GM12878 (cell line): ENCODE results near the gene GLRX5. TPM values are rescaled to one million over a fixed set of nuclear protein-coding genes. Genes with fewer than 3 reads are reported as not detected.

Experiments
- ATAC-seq: fragments of 200-7000 bp; cut with Tn5 transposase; 3 replicates; pipeline ENCODE4 v1.9.1; 2020; ENCODE audit warnings: mild to moderate bottlenecking, moderate library complexity
- BruUV-seq: library from RNA; stranded (reverse); fragments of 400-500 nt; replicated peaks from 2 replicates; lab custom pipeline; 2021; lab: Mats Ljungman, UMichigan
- CTCF ChIA-PET: fragments of 300-600 bp; sonication (Branson Sonifier 250); formaldehyde crosslinking; extraction: SDS; loops from one replicate; lab custom pipeline; 2021; ENCODE audit warnings: inconsistent platforms; lab: Yijun Ruan, JAX
- POLR2A ChIA-PET: fragments of 350-600 bp; formaldehyde crosslinking; extraction: SDS; loops from one replicate; lab custom pipeline; 2021; ENCODE audit warnings: inconsistent platforms; lab: Charles Lee
- RAD21 ChIA-PET: fragments of 300-600 bp; sonication (Branson Sonifier 250); formaldehyde crosslinking; loops from one replicate; lab custom pipeline; 2023; ENCODE audit warnings: antibody characterized with exemption; ENCODE audit not compliant: unreplicated experiment; lab: Charles Lee
- SMC1A ChIA-PET: fragments of 300-600 bp; sonication (Branson Sonifier 250); formaldehyde crosslinking; loops from one replicate; lab custom pipeline; 2023; ENCODE audit not compliant: unreplicated experiment, uncharacterized antibody; lab: Charles Lee
- DNase-seq: peaks from one replicate; pipeline ENCODE4 v3.0.0-alpha.2; 2011; ENCODE audit warnings: low read depth, low spot score
- FAIRE-seq: peaks from 3 replicates; lab custom pipeline; 2011; peaks lifted over from hg19 to GRCh38; lab: Jason Lieb, UNC
- H2AFZ ChIP-seq: 2 replicates; pipeline ENCODE4 v1.6.0; 2011; ENCODE audit warnings: low read depth, low read length, control low read depth; ENCODE audit not compliant: control insufficient read depth
- H3K27ac ChIP-seq: 2 replicates; pipeline ENCODE4 v1.5.1; 2011; ENCODE audit warnings: control low read depth; ENCODE audit not compliant: control insufficient read depth, insufficient read depth
- H3K27me3 ChIP-seq, 2 experiments: replicated peaks in 1 of 2; 2 replicates each; pipeline versions ENCODE4 v1.6.0 to v1.6.1; 2011; ENCODE audit warnings: low read length in 1 of 2; ENCODE audit not compliant: control insufficient read depth in 2 of 2, insufficient read depth in 2 of 2
- H3K36me3 ChIP-seq, 2 experiments: 2 replicates each; pipeline ENCODE4 v1.5.1; 2011; ENCODE audit warnings: low read length in 1 of 2; ENCODE audit not compliant: control insufficient read depth in 2 of 2, insufficient read depth in 2 of 2
- H3K4me1 ChIP-seq: 2 replicates; pipeline ENCODE4 v1.6.1; 2011; ENCODE audit warnings: mild to moderate bottlenecking, low read length, moderate library complexity, mixed read lengths; ENCODE audit not compliant: control insufficient read depth, insufficient read depth
- H3K4me2 ChIP-seq: 2 replicates; pipeline ENCODE4 v1.6.0; 2011; ENCODE audit warnings: control low read depth; ENCODE audit not compliant: control insufficient read depth, insufficient read depth
- H3K4me3 ChIP-seq: fragments of 200-600 bp; sonication (generic); 2 replicates; pipeline ENCODE4 v1.5.1; 2016
- H3K79me2 ChIP-seq: 2 replicates; pipeline ENCODE4 v1.6.0; 2011; ENCODE audit warnings: low read length; ENCODE audit not compliant: control insufficient read depth, insufficient read depth
- H3K9ac ChIP-seq: 2 replicates; pipeline ENCODE4 v1.8.0; 2011; ENCODE audit warnings: low read length, control low read depth, mixed read lengths; ENCODE audit not compliant: control insufficient read depth, insufficient read depth
- H3K9me3 ChIP-seq: replicated peaks from 3 replicates; pipeline ENCODE4 v1.5.1; 2011; ENCODE audit warnings: mild to moderate bottlenecking, low read length; ENCODE audit not compliant: control insufficient read depth, insufficient read depth
- H4K20me1 ChIP-seq: 2 replicates; pipeline ENCODE4 v1.6.0; 2011; ENCODE audit not compliant: control insufficient read depth, insufficient read depth
- BHLHE40 ChIP-seq, 2 experiments: fragments of 450-650 bp in 1 of 2; IDR thresholded peaks; 2 replicates each; pipeline ENCODE4 v1.6.1; 2011 to 2017; ENCODE audit warnings: low read depth in 2 of 2, borderline replicate concordance in 1 of 2, improper control_type of control experiment in 1 of 2, low read length in 1 of 2, mild to moderate bottlenecking in 1 of 2
- CBX5 ChIP-seq: sonication (generic); IDR thresholded peaks from 2 replicates; pipeline ENCODE4 v1.6.1; 2016; ENCODE audit warnings: low read depth, moderate library complexity, mild to moderate bottlenecking, inconsistent platforms
- POU2F2 ChIP-seq: IDR thresholded peaks from 3 replicates; pipeline ENCODE4 v1.6.1; 2011; ENCODE audit warnings: low read depth, mild to moderate bottlenecking, low read length, borderline replicate concordance
- REST ChIP-seq: IDR thresholded peaks from 2 replicates; pipeline ENCODE4 v1.6.1; 2012; ENCODE audit warnings: mild to moderate bottlenecking, low read depth, low read length
- ZZZ3 ChIP-seq: IDR thresholded peaks from 2 replicates; pipeline ENCODE4 v1.6.1; 2011; ENCODE audit warnings: low read depth; ENCODE audit not compliant: control insufficient read depth, insufficient read length
- WGBS: methylation state at CpG from one replicate; pipeline ENCODE4 v1.1.6; 2016; ENCODE audit warnings: low lambda C conversion rate; ENCODE audit not compliant: insufficient replicate concordance, insufficient coverage; ENCODE audit errors: missing lambda C conversion rate; 5-methylcytosine and 5-hydroxymethylcytosine counted together
- in situ Hi-C: fragments of 300-500 bp; cut with MboI; formaldehyde crosslinking; loops from 9 replicates; pipeline ENCODE4 v1.14.3; 2018; ENCODE audit warnings: mixed read lengths
- intact Hi-C: fragments of 100-400 bp; cut with micrococcal nuclease; formaldehyde crosslinking; loops from one replicate; pipeline ENCODE4 v1.14.2; 2022; ENCODE audit not compliant: unreplicated experiment
- polyA plus RNA-seq, 11 experiments: library from polyadenylated mRNA; depleted of rRNA in 4 of 11; unstranded in 6 of 11; stranded (reverse) in 5 of 11; fragments of >200 nt; fragmentation: Nextera tagmentation in 4 of 11; fragmentation: Illumina TruSeq in 1 of 11; extraction: Ambion mirVana in 4 of 11; extraction: Trizol in 1 of 11; gene quantifications; 1 replicate in 1 of 11; 2 replicates in 10 of 11; pipeline versions ENCODE4 v1.2.1 to v1.2.3, GENCODE V29; 2011 to 2016; ENCODE audit warnings: inconsistent platforms in 2 of 11, missing spikeins in 2 of 11, low read depth in 1 of 11
- total RNA-seq, 4 experiments: library from RNA; depleted of rRNA in 3 of 4; stranded (reverse); fragments of >200 nt in 3 of 4; fragmentation: Illumina TruSeq in 1 of 4; extraction: Trizol in 1 of 4; gene quantifications; 2 replicates each; pipeline versions ENCODE4 v1.2.1 to v1.2.3, GENCODE V29; 2013 to 2021

Gene GLRX5
- total and polyA plus RNA-seq, 10 of the 15 experiments (the other 5 are each of a cell fraction or from before 2014, with no cell fraction given), result 12.8 to 139 (median 55.4) TPM

- H3K27ac ChIP-seq, result no peak overlapping the region
- H3K9me3 ChIP-seq, result no peaks in the 10 kb centered on the region; the same call in 1 of the 3 replicates
- intact Hi-C loops, result no loop called here
- SMC1A ChIA-PET, result interaction anchor here (1.0 to 8.8 kb wide), 6 partner anchors 11 to 47 kb away, joined by 3 to 64 read pairs (median 6); no protein-coding TSS in a partner anchor
- no peaks in the 10 kb centered on the region for H3K27me3 ChIP-seq
- H3K4me1 ChIP-seq, result peaks cover 23% of the 10 kb centered on the region
- no peak for FAIRE-seq
- no peak for ATAC-seq
- no TSS peak for BruUV-seq
- TF ChIP-seq BHLHE40 (IDR thresholded peaks at IDR 0.05; ENCODE audit: borderline replicate concordance in 1 of 2, low read depth in 2 of 2, low read length in 1 of 2), result no peak
- no peak for TF ChIP-seq POU2F2
- no peak for TF ChIP-seq CBX5
- no peak for TF ChIP-seq REST
- no peak for TF ChIP-seq ZZZ3
- 74% methylated on average over 5 of the region's 5 CpGs for WGBS
- CTCF ChIA-PET, result interaction anchor here (1.0 to 1.3 kb wide), 5 partner anchors 17 to 63 kb away, joined by 3 to 6 read pairs (median 4); no protein-coding TSS in a partner anchor
- peaks cover 62% of the 10 kb centered on the region for H3K79me2 ChIP-seq
- POLR2A ChIA-PET, result interaction anchor here (0.9 to 1.8 kb wide), 3 partner anchors 9 to 25 kb away, joined by 4 to 5 read pairs (median 4); no protein-coding TSS in a partner anchor
- RAD21 ChIA-PET, result interaction anchor here (0.8 to 0.9 kb wide), 3 partner anchors 10 to 41 kb away, joined by 3 read pairs; partner anchors contain the start of gene SYNE3
- no peak overlapping the region for H3K9ac ChIP-seq
- H4K20me1 ChIP-seq, result no peaks in the 10 kb centered on the region
- in situ Hi-C loops, result no loop called here
- DNase-seq, result no peak
- H3K4me3 ChIP-seq, result no peak overlapping the region
- no peak overlapping the region for H2AFZ ChIP-seq
- H3K4me2 ChIP-seq, result no peak overlapping the region
- peaks cover 1 to 7% of the 10 kb centered on the region in 2 experiments; a peak in 2 of 4 replicates for H3K36me3 ChIP-seq
Measured at GRCh38 chr14:95490138-95490509, 44.7 kb upstream of the GLRX5 start.
